Mesenchymal stem cell (in vitro differentiated cells and primary cell): ENCODE results near the gene TBCD.
"Not testable (repeated sequence)": the region's sequence is repeated elsewhere in the genome, so short reads cannot be mapped to it uniquely, and the experiment has no call there.

Experiments used
- DNase-seq: peaks from one replicate; pipeline ENCODE4 v3.0.0-alpha.2; 2013
- H2AFZ ChIP-seq: one replicate; pipeline ENCODE4 v1.6.1; 2013; ENCODE audit warnings: low read depth, mild to moderate bottlenecking, control low read depth, inconsistent platforms, low read length, moderate library complexity
- H2AK5ac ChIP-seq: 2 replicates; pipeline ENCODE4 v1.6.1; 2013; ENCODE audit warnings: low read length, moderate library complexity, mild to moderate bottlenecking, inconsistent platforms; ENCODE audit not compliant: severe bottlenecking
- H2BK120ac ChIP-seq: one replicate; pipeline ENCODE4 v1.6.1; 2013; ENCODE audit warnings: low read depth, mild to moderate bottlenecking, inconsistent platforms, low read length, moderate library complexity
- H2BK12ac ChIP-seq, 2 experiments: one replicate each; pipeline ENCODE4 v1.6.1; 2013; ENCODE audit warnings: inconsistent platforms in 2 of 2, low read length in 2 of 2, mild to moderate bottlenecking in 2 of 2, moderate library complexity in 2 of 2, control low read depth in 1 of 2
- H2BK15ac ChIP-seq: one replicate; pipeline ENCODE4 v1.6.1; 2013; ENCODE audit warnings: mild to moderate bottlenecking, low read depth, inconsistent platforms; ENCODE audit not compliant: poor library complexity, severe bottlenecking
- H2BK5ac ChIP-seq: 2 replicates; pipeline ENCODE4 v1.6.1; 2013; ENCODE audit warnings: low read depth, mild to moderate bottlenecking, low read length, control low read depth, inconsistent platforms; ENCODE audit not compliant: poor library complexity, severe bottlenecking
- H3K14ac ChIP-seq, 2 experiments: one replicate each; pipeline ENCODE4 v1.6.1; 2013; ENCODE audit warnings: inconsistent platforms in 2 of 2, low read length in 2 of 2, control low read depth in 1 of 2, mild to moderate bottlenecking in 1 of 2, moderate library complexity in 1 of 2
- H3K18ac ChIP-seq, 2 experiments: one replicate each; pipeline ENCODE4 v1.6.1; 2013; ENCODE audit warnings: inconsistent platforms in 2 of 2, low read length in 2 of 2, control low read depth in 1 of 2, low read depth in 1 of 2, mild to moderate bottlenecking in 1 of 2
- H3K23ac ChIP-seq, 2 experiments: one replicate each; pipeline ENCODE4 v1.6.1; 2013; ENCODE audit warnings: inconsistent platforms in 2 of 2, low read length in 2 of 2, mild to moderate bottlenecking in 2 of 2, moderate library complexity in 2 of 2, control low read depth in 1 of 2
- H3K27ac ChIP-seq: 2 replicates; pipeline ENCODE4 v1.5.1; 2013; ENCODE audit warnings: mild to moderate bottlenecking, moderate library complexity, low read length, control low read depth, inconsistent platforms; ENCODE audit not compliant: poor library complexity, severe bottlenecking
- H3K27me3 ChIP-seq, 2 experiments: 2 replicates each; pipeline versions ENCODE4 v1.6.1 to v1.7.0; 2013; ENCODE audit warnings: low read length in 2 of 2, mild to moderate bottlenecking in 2 of 2, moderate library complexity in 2 of 2, control low read depth in 1 of 2, inconsistent platforms in 1 of 2; ENCODE audit not compliant: control insufficient read depth in 1 of 2, insufficient read depth in 1 of 2
- H3K36me3 ChIP-seq, 2 experiments: 2 replicates each; pipeline versions ENCODE4 v1.6.1 to v1.7.0; 2013; ENCODE audit warnings: low read length in 2 of 2, control low read depth in 1 of 2, inconsistent platforms in 1 of 2, low read depth in 1 of 2, mild to moderate bottlenecking in 1 of 2; ENCODE audit not compliant: insufficient read depth in 2 of 2, control insufficient read depth in 1 of 2
- H3K4ac ChIP-seq, 2 experiments: one replicate each; pipeline ENCODE4 v1.6.1; 2013; ENCODE audit warnings: inconsistent platforms in 2 of 2, low read length in 2 of 2, mild to moderate bottlenecking in 2 of 2, moderate library complexity in 2 of 2, control low read depth in 1 of 2, low read depth in 1 of 2
- H3K4me1 ChIP-seq: 2 replicates; pipeline ENCODE4 v1.6.1; 2013; ENCODE audit warnings: low read depth, low read length, control low read depth; ENCODE audit not compliant: control insufficient read depth, insufficient read depth
- H3K4me2 ChIP-seq: 2 replicates; pipeline ENCODE4 v1.6.1; 2013; ENCODE audit warnings: low read length, mild to moderate bottlenecking, inconsistent platforms; ENCODE audit not compliant: poor library complexity, severe bottlenecking
- H3K4me3 ChIP-seq, 2 experiments: 2 replicates each; pipeline versions ENCODE4 v1.5.1 to v1.7.0; 2013; ENCODE audit warnings: low read length in 2 of 2, mild to moderate bottlenecking in 2 of 2, control low read depth in 1 of 2, low read depth in 1 of 2; ENCODE audit not compliant: insufficient read depth in 1 of 2
- H3K79me1 ChIP-seq: replicated peaks from 2 replicates; pipeline ENCODE4 v1.6.1; 2013; ENCODE audit warnings: mild to moderate bottlenecking, control low read depth, low read length, inconsistent platforms; ENCODE audit not compliant: poor library complexity, severe bottlenecking
- H3K9ac ChIP-seq: 2 replicates; pipeline ENCODE4 v1.7.0; 2013; ENCODE audit warnings: mild to moderate bottlenecking, low read length, moderate library complexity
- H3K9me3 ChIP-seq: 2 replicates; pipeline ENCODE4 v1.7.0; 2013; ENCODE audit warnings: mild to moderate bottlenecking, low read length; ENCODE audit not compliant: control insufficient read depth
- H4K8ac ChIP-seq: one replicate; pipeline ENCODE4 v1.6.1; 2013; ENCODE audit warnings: inconsistent platforms, mild to moderate bottlenecking, low read length, moderate library complexity
- H4K91ac ChIP-seq: one replicate; pipeline ENCODE4 v1.6.1; 2013; ENCODE audit warnings: mild to moderate bottlenecking, low read length, inconsistent platforms
- WGBS: methylation state at CpG from one replicate; pipeline ENCODE4 v1.1.7; 2013; ENCODE audit warnings: mixed read lengths; 5-methylcytosine and 5-hydroxymethylcytosine counted together

The TBCD gene

DNA sequence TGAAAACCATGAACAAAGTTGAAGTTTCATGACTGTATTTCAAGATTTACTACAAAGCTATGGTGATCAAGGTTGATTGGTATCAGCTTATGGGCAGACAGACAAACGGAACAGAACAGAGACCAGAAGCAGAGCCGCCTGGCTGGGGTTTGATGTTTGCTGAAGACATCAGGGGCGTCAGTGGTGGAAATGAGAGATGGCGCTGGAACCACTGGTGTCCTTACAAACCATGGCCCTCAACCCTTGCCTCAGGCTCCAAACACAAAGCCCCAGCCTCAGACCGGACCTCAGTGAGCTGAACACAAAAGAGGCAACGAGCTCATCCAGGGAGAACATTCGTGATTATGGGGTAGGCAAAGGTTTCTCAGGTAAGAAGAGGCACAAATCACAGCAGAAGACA lies 214.6 kb downstream of the TBCD start:
- Histone ChIP-seq H2BK5ac (no peak overlapping the region), H2BK120ac (no peak overlapping the region), H2BK15ac (no peak overlapping the region), H3K4ac (no peak overlapping the region), H3K18ac (no peak overlapping the region), H3K9me3 (no peaks in the 10 kb centered on the region), H4K8ac (no peak overlapping the region), H3K36me3 (peaks cover 0 to 5% of the 10 kb centered on the region in 2 experiments), H3K4me1 (peaks cover 15% of the 10 kb centered on the region), H4K91ac (no peak overlapping the region), H3K23ac (no peak overlapping the region), H3K9ac (no peak overlapping the region), H3K79me1 (no peaks in the 10 kb centered on the region), H3K27me3 (no peaks in the 10 kb centered on the region), H2AFZ (no peak overlapping the region), H3K4me3 (no peak overlapping the region), H3K27ac (no peak overlapping the region), H2AK5ac (no peak overlapping the region), H3K4me2 (no peak overlapping the region), H3K14ac (no peak overlapping the region), H2BK12ac (no peak overlapping the region)
- DNase-seq: no peak
- 94% methylated on average over 7 of the region's 7 CpGs for WGBS

DNA sequence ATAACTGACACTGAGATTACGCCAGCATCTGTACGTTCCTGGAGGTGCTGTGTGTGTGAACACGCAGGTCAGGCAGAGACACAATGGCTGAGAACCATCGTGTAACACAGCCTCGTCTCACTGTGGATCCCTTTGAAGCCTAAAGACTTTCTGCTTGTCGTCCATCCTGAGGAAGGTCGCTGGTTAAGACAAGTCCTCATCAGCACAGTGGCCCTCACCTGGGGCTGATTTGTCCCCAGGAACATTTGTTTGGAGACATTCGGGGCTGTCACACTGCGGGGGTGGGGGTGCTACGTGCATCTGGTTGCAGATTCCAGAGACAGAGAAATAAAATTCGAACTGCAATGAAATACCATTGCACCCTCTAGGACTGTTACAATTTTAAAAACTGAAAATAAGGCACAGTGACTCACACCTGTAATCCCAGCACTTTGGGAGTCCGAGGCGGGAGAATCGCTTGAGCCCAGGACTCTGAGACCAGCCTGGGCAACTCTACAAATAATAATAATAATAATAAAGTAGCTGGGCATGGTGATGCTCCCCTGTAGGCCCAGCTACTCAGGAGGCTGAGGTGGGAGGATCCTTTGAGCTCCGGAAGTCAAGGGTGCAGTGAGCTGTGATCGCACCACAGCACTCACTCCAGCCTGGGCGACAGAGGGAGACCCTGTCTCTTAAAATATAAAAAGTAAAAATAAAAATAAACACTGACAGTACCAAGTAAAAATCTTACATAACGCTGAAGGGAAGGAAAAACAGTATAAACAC lies 215.6 kb downstream of the TBCD start:
- no peak overlapping the region for H3K14ac ChIP-seq
- no peak overlapping the region for H2AK5ac ChIP-seq
- H3K9ac ChIP-seq: no peak overlapping the region
- WGBS: 90% methylated on average over 16 of the region's 18 CpGs
- no peak overlapping the region for H4K8ac ChIP-seq
- H3K4me2 ChIP-seq: no peak overlapping the region
- no peak overlapping the region for H2BK15ac ChIP-seq
- H3K79me1 ChIP-seq: no peaks in the 10 kb centered on the region
- no peaks in the 10 kb centered on the region for H3K27me3 ChIP-seq
- H3K4me1 ChIP-seq: peaks cover 15% of the 10 kb centered on the region
- no peak overlapping the region for H2BK120ac ChIP-seq
- H3K4me3 ChIP-seq: no peak overlapping the region
- no peaks in the 10 kb centered on the region for H3K9me3 ChIP-seq
- H2BK12ac ChIP-seq: no peak overlapping the region
- no peak overlapping the region for H3K23ac ChIP-seq
- no peak overlapping the region for H3K18ac ChIP-seq
- H2AFZ ChIP-seq: no peak overlapping the region
- DNase-seq: no peak
- peaks cover 0 to 5% of the 10 kb centered on the region in 2 experiments for H3K36me3 ChIP-seq
- no peak overlapping the region for H3K27ac ChIP-seq
- no peak overlapping the region for H3K4ac ChIP-seq
- H2BK5ac ChIP-seq: no peak overlapping the region
- no peak overlapping the region for H4K91ac ChIP-seq

GRCh38 chr17:82968033-82968841 lies 216.4 kb downstream of the TBCD start:
- not testable (repeated sequence) for H3K36me3 ChIP-seq, H3K27ac ChIP-seq, H3K4me2 ChIP-seq, H3K18ac ChIP-seq, H3K9ac ChIP-seq, H2BK12ac ChIP-seq, H2BK15ac ChIP-seq, H3K4me3 ChIP-seq, H3K4ac ChIP-seq, H2BK120ac ChIP-seq, H4K91ac ChIP-seq, H3K9me3 ChIP-seq, H4K8ac ChIP-seq, H3K79me1 ChIP-seq, H2AK5ac ChIP-seq, H3K23ac ChIP-seq, H2AFZ ChIP-seq, H3K14ac ChIP-seq, H2BK5ac ChIP-seq, H3K27me3 ChIP-seq, DNase-seq
- peaks cover 12% of the 10 kb centered on the region for H3K4me1 ChIP-seq
- 89% methylated on average over 30 of the region's 33 CpGs for WGBS

DNA sequence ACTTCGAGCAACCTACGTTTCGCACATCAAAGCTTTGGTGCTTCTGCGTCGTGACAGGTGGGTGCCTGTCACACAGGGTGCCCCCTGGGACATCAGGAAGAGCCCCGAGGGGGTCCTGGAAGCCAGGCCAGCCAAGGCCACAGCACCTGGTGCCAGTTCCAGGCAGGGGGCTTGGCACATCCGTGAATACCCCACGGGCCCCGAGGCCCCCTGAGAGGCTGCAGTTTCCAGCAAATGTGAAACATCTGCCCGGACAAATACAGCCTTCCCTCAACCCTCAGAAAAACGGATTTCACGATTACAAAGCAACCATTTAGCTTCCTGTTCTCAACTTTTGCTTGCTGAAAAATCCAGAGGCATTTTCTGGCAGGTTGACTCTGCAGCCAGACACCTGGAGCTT lies 218.2 kb downstream of the TBCD start:
- Histone ChIP-seq H2BK5ac (no peak overlapping the region), H2AK5ac (no peak overlapping the region), H3K23ac (no peak overlapping the region), H3K4me1 (peaks cover 20% of the 10 kb centered on the region), H4K8ac (no peak overlapping the region), H3K9ac (no peak overlapping the region), H3K9me3 (no peaks in the 10 kb centered on the region), H4K91ac (no peak overlapping the region), H3K4ac (no peak overlapping the region), H3K27me3 (no peaks in the 10 kb centered on the region), H3K18ac (no peak overlapping the region), H2BK12ac (no peak overlapping the region), H2BK15ac (no peak overlapping the region), H2AFZ (no peak overlapping the region), H3K14ac (no peak overlapping the region), H3K36me3 (peaks cover 0 to 5% of the 10 kb centered on the region in 2 experiments), H3K4me3 (no peak overlapping the region), H3K79me1 (peaks cover 2% of the 10 kb centered on the region), H2BK120ac (no peak overlapping the region), H3K4me2 (no peak overlapping the region), H3K27ac (no peak overlapping the region)
- no peak for DNase-seq
- 91% methylated on average over 12 of the region's 12 CpGs for WGBS
